ENCODE measurements around the gene PLD1. TPM values are rescaled to one million over a fixed set of nuclear protein-coding genes. Genes with fewer than 3 reads are reported as not detected.

The PLD1 gene
- total and polyA plus RNA-seq, 2 of the 8 experiments (the other 6 are each of a cell fraction or from before 2014, with no cell fraction given), result 1.2 to 2.6 TPM

- Histone ChIP-seq H3K23me2 (ENCODE audit: low read depth, low read length) (no peaks in the 10 kb centered on the region), H3K4me1 (replicated peaks in 1 of 4; ENCODE audit: control insufficient read depth in 3 of 4, insufficient read depth in 4 of 4, low read length in 3 of 4) (no peaks in the 10 kb centered on the region), H4K8ac (ENCODE audit: extremely low read depth, insufficient read depth, low read length) (no peak overlapping the region), H3K79me2 (ENCODE audit: control insufficient read depth in 1 of 2, insufficient read depth in 2 of 2, low read length in 2 of 2) (no peaks in the 10 kb centered on the region), H2BK20ac (ENCODE audit: low read length) (no peak overlapping the region), H3K79me1 (ENCODE audit: low read depth, low read length) (no peaks in the 10 kb centered on the region), H3K14ac (ENCODE audit: insufficient read length) (no peak overlapping the region), H3K27ac (ENCODE audit: low read depth, low read length) (no peak overlapping the region), H2BK5ac (ENCODE audit: low read depth, low read length) (no peak overlapping the region), H2AFZ (ENCODE audit: low read length) (no peak overlapping the region), H4K20me1 (replicated peaks in 1 of 2; ENCODE audit: control insufficient read depth in 1 of 2, insufficient read depth in 2 of 2, low read length in 2 of 2) (no peaks in the 10 kb centered on the region), H4K91ac (replicated peaks; ENCODE audit: insufficient read length, low read length) (no peak overlapping the region), H3K9me3 (ENCODE audit: insufficient read depth in 2 of 2, low read depth in 1 of 2, low read length in 1 of 2) (no peaks in the 10 kb centered on the region), H3K36me3 (ENCODE audit: control insufficient read depth in 2 of 4, insufficient read depth in 4 of 4, low read length in 3 of 4) (no peaks in the 10 kb centered on the region), H3K4ac (replicated peaks; ENCODE audit: insufficient read length, low read depth, low read length) (no peak overlapping the region), H3K23ac (ENCODE audit: insufficient read length) (no peak overlapping the region), H2AK5ac (ENCODE audit: low read depth, low read length) (no peak overlapping the region), H2BK120ac (replicated peaks; ENCODE audit: low read depth, low read length) (no peak overlapping the region), H2BK15ac (ENCODE audit: low read length) (no peak overlapping the region), H3K4me2 (ENCODE audit: insufficient read depth in 1 of 2, low read depth in 2 of 2, low read length in 2 of 2) (no peak overlapping the region), H2BK12ac (ENCODE audit: low read depth, low read length) (no peak overlapping the region), H3K9ac (replicated peaks in 1 of 4; ENCODE audit: extremely low read depth in 1 of 4, low read depth in 3 of 4, low read length in 3 of 4) (no peak overlapping the region), H3K4me3 (ENCODE audit: extremely low read depth in 1 of 4, insufficient read depth in 2 of 4, low read depth in 3 of 4, low read length in 4 of 4) (no peak overlapping the region), H3K56ac (replicated peaks; ENCODE audit: insufficient read length, low read depth, low read length) (no peak overlapping the region), H4K5ac (ENCODE audit: insufficient read length, low read depth, low read length) (no peak overlapping the region), H3K18ac (ENCODE audit: extremely low read depth, low read length) (no peak overlapping the region), H3K27me3 (replicated peaks in 1 of 4; ENCODE audit: control insufficient read depth in 3 of 4, extremely low read depth in 1 of 4, insufficient read depth in 3 of 4, low read length in 3 of 4) (no peaks in the 10 kb centered on the region)
- ChIA-PET CTCF (ENCODE audit: partially characterized antibody) (interaction anchor here (1.1 to 3.3 kb wide), 4 partner anchors 11 to 113 kb away, joined by 3 to 17 read pairs (median 4); no protein-coding TSS in a partner anchor), POLR2A (ENCODE audit: partially characterized antibody) (no interaction called here)
- DNase-seq (ENCODE audit: low read depth in 1 of 2, low spot score in 2 of 2) (no peak), FAIRE-seq (no peak)
- 90% methylated on average over 1 of the region's 1 CpG; no CpG with 5 or more reads in 1 of the 2 experiments for WGBS, 2 experiments (ENCODE audit: extremely low coverage in 1 of 2, insufficient coverage in 1 of 2, insufficient read length in 1 of 2, insufficient replicate concordance in 2 of 2, low coverage in 1 of 2, low lambda C conversion rate in 2 of 2, missing lambda C conversion rate in 1 of 2)
- TF ChIP-seq RAD21 (IDR thresholded peaks at IDR 0.05 in 1 of 2, conservative IDR thresholded peaks at IDR 0.05 in 1 of 2; ENCODE audit: low read depth in 2 of 2, low read length in 2 of 2) (peak; percentile 39 to 50), RFX5 (IDR thresholded peaks at IDR 0.05; ENCODE audit: borderline replicate concordance, low read depth, low read length) (no peak)
These were observed 132.6 kb downstream of the PLD1 start for GRCh38 chr3:171677706-171678105.

All from H1 (cell line).